ENCODE measurements around the gene XRCC1. TPM values are rescaled to one million over a fixed set of nuclear protein-coding genes. Genes with fewer than 3 reads are reported as not detected.
"Not testable (repeated sequence)": the region's sequence is repeated elsewhere in the genome, so short reads cannot be mapped to it uniquely, and the experiment has no call there.

Gene XRCC1
- total and polyA plus RNA-seq, 9 donors = 16.8 to 39.9 (median 28.4) TPM

DNA sequence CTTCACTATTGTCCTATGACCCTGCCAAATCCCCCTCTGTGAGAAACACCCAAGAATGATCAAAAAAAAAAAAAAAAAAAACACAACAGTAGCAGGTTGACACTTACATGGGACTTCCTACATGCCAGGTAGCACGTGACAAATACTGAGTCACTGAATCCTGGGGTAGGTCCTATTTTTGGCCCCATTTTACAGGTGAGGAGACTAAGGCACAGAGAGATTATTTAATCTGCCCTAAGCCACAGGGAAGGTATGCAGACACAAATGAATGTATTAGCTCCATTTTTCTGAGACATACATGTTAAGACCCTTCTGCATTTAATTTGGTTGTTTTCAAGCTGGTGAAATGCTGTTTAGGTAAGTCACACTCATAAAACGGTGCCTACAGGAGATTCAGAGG, 26.6 kb downstream of the XRCC1 start:
- Histone ChIP-seq H3K4me1 (ENCODE audit: insufficient read depth) (no peaks in the 10 kb centered on the region), H3K27me3 (no peaks in the 10 kb centered on the region), H3K9me3 (no peaks in the 10 kb centered on the region), H3K36me3 (no peaks in the 10 kb centered on the region), H3K27ac (no peak overlapping the region), H3K4me3 (no peak overlapping the region)
- DNase-seq = no peak
- TF ChIP-seq EP300 (IDR thresholded peaks at IDR 0.05) (no peak), POLR2A (IDR thresholded peaks at IDR 0.05) (no peak)
- TF ChIP-seq, protein P1, sequence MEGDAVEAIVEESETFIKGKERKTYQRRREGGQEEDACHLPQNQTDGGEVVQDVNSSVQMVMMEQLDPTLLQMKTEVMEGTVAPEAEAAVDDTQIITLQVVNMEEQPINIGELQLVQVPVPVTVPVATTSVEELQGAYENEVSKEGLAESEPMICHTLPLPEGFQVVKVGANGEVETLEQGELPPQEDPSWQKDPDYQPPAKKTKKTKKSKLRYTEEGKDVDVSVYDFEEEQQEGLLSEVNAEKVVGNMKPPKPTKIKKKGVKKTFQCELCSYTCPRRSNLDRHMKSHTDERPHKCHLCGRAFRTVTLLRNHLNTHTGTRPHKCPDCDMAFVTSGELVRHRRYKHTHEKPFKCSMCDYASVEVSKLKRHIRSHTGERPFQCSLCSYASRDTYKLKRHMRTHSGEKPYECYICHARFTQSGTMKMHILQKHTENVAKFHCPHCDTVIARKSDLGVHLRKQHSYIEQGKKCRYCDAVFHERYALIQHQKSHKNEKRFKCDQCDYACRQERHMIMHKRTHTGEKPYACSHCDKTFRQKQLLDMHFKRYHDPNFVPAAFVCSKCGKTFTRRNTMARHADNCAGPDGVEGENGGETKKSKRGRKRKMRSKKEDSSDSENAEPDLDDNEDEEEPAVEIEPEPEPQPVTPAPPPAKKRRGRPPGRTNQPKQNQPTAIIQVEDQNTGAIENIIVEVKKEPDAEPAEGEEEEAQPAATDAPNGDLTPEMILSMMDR (IDR thresholded peaks at IDR 0.05) = no peak
- intact Hi-C loops (cut with DNase I) = no loop called here
- WGBS, 3 donors = 79 to 87% (median 82%) methylated on average over 2 of the region's 2 CpGs

DNA sequence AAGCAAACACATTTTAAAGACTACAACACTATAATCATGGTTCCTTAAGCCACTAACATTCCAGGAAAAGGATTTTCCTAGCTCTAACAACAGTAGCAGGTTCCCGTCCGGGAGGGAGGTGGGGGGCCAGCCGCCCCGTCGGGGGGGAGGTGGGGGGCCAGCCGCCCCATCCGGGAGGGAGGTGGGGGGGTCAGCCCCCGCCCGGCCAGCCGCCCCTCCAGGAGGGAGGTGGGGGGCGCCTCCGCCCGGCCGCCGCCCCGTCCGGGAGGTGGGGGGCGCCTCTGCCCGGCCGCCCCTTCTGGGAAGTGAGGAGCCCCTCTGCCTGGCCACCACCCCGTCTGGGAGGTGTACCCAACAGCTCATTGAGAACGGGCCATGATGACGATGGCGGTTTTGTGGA, 27.4 kb downstream of the XRCC1 start:
- H3K27ac ChIP-seq; H3K36me3 ChIP-seq; intact Hi-C loops (cut with DNase I); H3K27me3 ChIP-seq; H3K4me3 ChIP-seq; DNase-seq; H3K9me3 ChIP-seq; H3K4me1 ChIP-seq (ENCODE audit: insufficient read depth): not testable (repeated sequence)
- 76 to 89% (median 86%) methylated on average over 9 to 20 of the region's 24 CpGs for WGBS, 3 donors

DNA sequence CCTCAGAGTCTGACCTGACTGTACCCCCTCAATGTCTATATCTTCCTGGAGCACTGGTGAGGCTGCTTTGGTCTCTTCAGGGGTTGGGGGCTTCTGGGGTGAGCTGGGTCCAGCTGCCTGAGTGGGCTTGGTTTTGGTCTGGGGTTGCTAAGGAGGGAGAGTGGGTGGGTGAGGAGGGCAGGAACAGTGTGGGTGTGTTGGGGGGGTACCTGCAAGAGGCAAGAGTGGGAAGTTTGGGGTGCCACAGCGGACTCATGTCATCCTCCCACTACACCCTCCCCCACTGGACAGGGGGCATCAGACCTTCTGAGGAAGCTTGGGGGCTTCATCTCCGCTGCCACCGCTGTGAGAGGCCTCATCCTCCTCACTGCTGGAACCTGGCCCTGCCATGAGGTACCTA, 28.7 kb downstream of the XRCC1 start:
- Histone ChIP-seq H3K36me3 (no peaks in the 10 kb centered on the region), H3K4me1 (ENCODE audit: insufficient read depth) (no peaks in the 10 kb centered on the region), H3K9me3 (no peaks in the 10 kb centered on the region), H3K27ac (no peak overlapping the region), H3K27me3 (no peaks in the 10 kb centered on the region), H3K4me3 (no peak overlapping the region)
- 97 to 99% (median 98%) methylated on average over 3 of the region's 3 CpGs for WGBS, 3 donors
- no peak for DNase-seq
- intact Hi-C loops (cut with DNase I) = no loop called here
- TF ChIP-seq, protein P1 (IDR thresholded peaks at IDR 0.05) = no peak
- TF ChIP-seq EP300 (IDR thresholded peaks at IDR 0.05) = no peak
- no peak for TF ChIP-seq POLR2A (IDR thresholded peaks at IDR 0.05)

DNA sequence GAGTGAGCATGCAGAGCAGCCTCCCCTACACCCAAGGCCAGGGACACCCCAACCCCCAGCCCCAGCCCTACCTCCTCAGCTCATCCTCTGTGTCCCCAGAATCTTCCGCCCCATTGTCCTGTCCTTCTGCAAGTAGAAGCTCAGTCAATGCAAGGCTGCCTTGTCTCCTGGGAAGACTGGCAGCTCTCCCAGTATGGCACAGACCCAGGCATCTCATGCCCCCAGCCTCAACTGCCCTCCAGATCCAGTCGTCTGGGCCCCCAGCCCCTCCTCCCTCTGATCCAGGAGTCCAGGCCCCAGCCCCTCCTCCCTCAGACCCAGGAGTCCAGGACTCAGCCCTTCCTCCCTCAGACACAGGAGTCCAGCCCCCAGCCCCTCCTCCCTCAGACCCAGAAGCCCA, 29.3 kb downstream of the XRCC1 start:
- no peaks in the 10 kb centered on the region for H3K4me1 ChIP-seq (ENCODE audit: insufficient read depth)
- H3K36me3 ChIP-seq = no peaks in the 10 kb centered on the region
- no peaks in the 10 kb centered on the region for H3K27me3 ChIP-seq
- WGBS, 3 donors = 64 to 71% (median 69%) methylated on average over 2 of the region's 2 CpGs
- no peak overlapping the region for H3K4me3 ChIP-seq
- DNase-seq = no peak
- H3K27ac ChIP-seq = no peak overlapping the region
- H3K9me3 ChIP-seq = no peaks in the 10 kb centered on the region
- TF ChIP-seq POLR2A (IDR thresholded peaks at IDR 0.05) (no peak), EP300 (IDR thresholded peaks at IDR 0.05) (no peak)
- TF ChIP-seq, protein P1 (IDR thresholded peaks at IDR 0.05) = no peak
- intact Hi-C loops (cut with DNase I) = no loop called here

DNA sequence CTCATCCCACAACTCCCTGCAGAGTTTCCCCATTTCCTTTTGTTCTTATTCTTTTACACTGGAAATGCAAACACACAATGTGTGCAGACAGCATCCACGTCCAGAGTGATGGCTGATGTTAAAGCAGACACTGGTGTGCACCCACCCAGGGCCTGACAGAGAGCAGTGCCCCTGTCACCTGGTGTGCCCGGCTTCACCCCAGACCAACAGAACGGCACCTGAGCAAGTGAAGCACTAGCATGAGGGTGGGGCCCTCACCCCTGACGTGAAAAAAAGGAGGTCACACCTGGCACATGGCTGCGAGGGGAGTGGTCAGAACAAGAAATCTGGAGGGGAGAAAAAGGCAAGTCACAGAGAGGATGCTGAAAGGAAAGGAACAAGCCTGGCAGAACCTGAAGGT, 30.1 kb downstream of the XRCC1 start:
- Histone ChIP-seq H3K27me3 (no peaks in the 10 kb centered on the region), H3K27ac (no peak overlapping the region), H3K9me3 (no peaks in the 10 kb centered on the region), H3K4me3 (no peak overlapping the region), H3K36me3 (no peaks in the 10 kb centered on the region), H3K4me1 (ENCODE audit: insufficient read depth) (no peaks in the 10 kb centered on the region)
- intact Hi-C loops (cut with DNase I) = no loop called here
- WGBS, 3 donors = 83 to 90% (median 86%) methylated on average over 5 of the region's 5 CpGs
- no peak for DNase-seq
- no peak for TF ChIP-seq POLR2A (IDR thresholded peaks at IDR 0.05)
- TF ChIP-seq, protein P1 (IDR thresholded peaks at IDR 0.05) = no peak
- TF ChIP-seq EP300 (IDR thresholded peaks at IDR 0.05) = no peak
